T-helper 2 cell treated with Interferon-gamma antibody and Interleukin-4, amounts not matched to agents 5 μg/mL and 100 μg/mL, for 36 hours (primary cell): ENCODE results near the gene SPRING1.
"Not testable (repeated sequence)": the region's sequence is repeated elsewhere in the genome, so short reads cannot be mapped to it uniquely, and the experiment has no call there.

Experiments used
- DNase-seq: peaks from one replicate; pipeline ENCODE4 v3.0.0; 2021; ENCODE audit warnings: low spot score
- H3K27ac Mint-ChIP-seq: one replicate; pipeline ENCODE4 v1.8.0; 2021; ENCODE audit warnings: mild to moderate bottlenecking, mixed read lengths
- H3K27me3 Mint-ChIP-seq: one replicate; pipeline ENCODE4 v1.8.0; 2021; ENCODE audit warnings: low read depth, mixed read lengths
- H3K36me3 Mint-ChIP-seq: one replicate; pipeline ENCODE4 v1.8.0; 2021; ENCODE audit warnings: low read depth, mixed read lengths
- H3K4me1 Mint-ChIP-seq: one replicate; pipeline ENCODE4 v1.8.0; 2021; ENCODE audit warnings: low read depth, mixed read lengths
- H3K4me3 Mint-ChIP-seq: one replicate; pipeline ENCODE4 v1.8.0; 2022; ENCODE audit warnings: mild to moderate bottlenecking, moderate library complexity, mixed read lengths
- H3K9me3 Mint-ChIP-seq: one replicate; pipeline ENCODE4 v1.8.0; 2021; ENCODE audit warnings: mixed read lengths

Gene SPRING1

DNA sequence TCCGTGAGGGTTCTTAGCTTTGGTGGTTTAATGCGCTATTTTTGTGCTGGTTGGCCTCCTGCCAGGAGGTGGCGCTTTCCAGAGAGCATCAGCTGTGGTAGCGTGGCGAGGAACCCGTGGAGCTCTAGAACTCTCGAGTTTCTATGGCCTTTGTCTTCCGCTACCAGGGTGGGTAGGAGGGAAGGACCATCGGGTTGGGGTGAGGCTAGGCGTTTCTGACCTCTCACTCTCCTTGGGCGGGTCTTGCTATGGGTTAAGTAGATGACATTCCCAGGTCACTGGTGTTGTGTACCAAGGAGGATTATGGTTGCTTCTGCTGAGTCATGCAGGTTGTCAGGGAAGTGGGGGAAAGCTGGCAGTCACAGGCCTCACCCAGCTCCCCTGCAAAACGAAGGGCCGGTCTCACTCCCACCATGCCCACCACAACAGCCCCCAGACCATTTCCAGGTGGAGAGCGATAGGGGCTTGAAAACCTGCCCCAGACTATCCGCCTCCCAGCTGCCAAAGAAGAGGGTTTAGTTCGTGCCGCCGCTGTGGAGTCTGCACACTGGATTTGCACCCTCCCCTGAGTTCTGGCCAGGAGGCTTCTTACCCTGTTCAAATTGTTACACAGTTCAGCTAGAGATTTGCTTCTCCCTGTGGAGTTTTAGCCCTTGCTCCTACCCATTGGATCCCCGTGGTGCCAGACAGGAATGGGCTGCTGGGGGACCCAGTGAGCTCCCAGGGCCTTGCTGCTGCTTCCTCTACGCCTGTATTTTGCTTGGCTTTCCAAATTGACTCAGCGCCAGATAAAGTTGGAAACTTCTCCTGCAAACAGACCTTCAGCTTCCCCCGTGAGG is 22.1 kb upstream of the SPRING1 start:
- Mint-ChIP-seq H3K36me3 (no peaks in the 10 kb centered on the region), H3K4me1 (peaks cover 17% of the 10 kb centered on the region), H3K27ac (no peak overlapping the region), H3K27me3 (no peaks in the 10 kb centered on the region), H3K9me3 (no peaks in the 10 kb centered on the region), H3K4me3 (peak overlapping the region; percentile 73)
- DNase-seq = peak; percentile 18

DNA sequence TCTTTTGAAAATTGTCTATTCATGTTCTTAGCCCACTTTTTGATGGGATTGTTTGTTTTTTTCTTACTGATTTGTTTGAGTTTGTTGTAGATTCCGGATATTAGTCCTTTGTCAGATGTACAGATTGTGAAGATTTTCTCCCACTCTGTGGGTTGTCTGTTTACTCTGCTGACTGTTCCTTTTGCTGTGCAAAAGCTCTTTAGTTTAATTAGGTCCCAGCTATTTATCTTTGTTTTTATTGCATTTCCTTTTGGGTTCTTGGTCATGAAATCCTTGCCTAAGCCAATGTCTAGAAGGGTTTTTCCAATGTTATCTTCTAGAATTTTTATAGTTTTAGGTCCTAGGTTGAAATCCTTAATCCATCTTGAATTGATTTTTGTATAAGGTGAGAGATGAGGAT is 16.9 kb upstream of the SPRING1 start:
- H3K27ac Mint-ChIP-seq, H3K27me3 Mint-ChIP-seq, H3K4me3 Mint-ChIP-seq, DNase-seq, H3K36me3 Mint-ChIP-seq, H3K9me3 Mint-ChIP-seq: not testable (repeated sequence)
- peaks cover 17% of the 10 kb centered on the region for H3K4me1 Mint-ChIP-seq

DNA sequence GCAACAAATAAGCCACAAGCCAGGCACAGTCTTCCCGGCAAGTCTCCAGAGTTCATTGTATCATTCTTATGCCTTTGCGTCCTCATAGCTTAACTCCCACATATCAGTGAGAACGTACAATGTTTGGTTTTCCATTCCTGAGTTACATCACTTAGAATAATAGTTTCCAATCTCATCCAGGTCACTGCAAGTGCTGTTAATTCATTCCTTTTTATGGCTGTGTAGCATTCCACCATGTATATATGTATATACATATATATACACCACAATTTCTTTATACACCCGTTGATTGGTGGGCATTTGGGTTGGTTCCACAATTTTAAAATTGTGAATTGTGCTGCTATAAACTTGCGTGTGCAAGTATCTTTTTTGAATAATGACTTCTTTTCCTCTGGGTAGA is 16.2 kb upstream of the SPRING1 start:
- not testable (repeated sequence) for H3K9me3 Mint-ChIP-seq, H3K36me3 Mint-ChIP-seq, H3K27me3 Mint-ChIP-seq, H3K27ac Mint-ChIP-seq, DNase-seq, H3K4me3 Mint-ChIP-seq
- H3K4me1 Mint-ChIP-seq = peaks cover 17% of the 10 kb centered on the region

DNA sequence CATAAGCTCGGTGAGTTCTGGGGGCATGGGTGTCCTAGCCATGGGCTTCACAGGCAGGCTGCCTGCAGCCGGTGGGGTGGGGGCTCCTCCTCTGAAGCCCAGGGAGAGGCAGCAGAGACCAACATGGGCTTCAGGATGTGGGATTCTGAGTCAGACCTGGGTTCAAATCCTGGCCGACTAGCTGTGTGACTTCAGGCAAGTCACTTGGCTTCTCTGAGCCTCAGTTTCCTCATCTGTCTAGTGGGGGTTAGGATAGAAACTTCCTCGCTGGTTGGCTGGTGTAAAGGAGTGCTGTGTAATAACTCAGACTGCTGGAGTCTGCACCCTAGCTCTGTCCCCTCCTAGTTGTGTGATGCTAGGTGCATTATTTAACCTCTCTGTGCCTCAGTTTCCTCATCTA is 12.4 kb upstream of the SPRING1 start:
- Mint-ChIP-seq H3K36me3 (no peaks in the 10 kb centered on the region), H3K9me3 (no peaks in the 10 kb centered on the region), H3K27me3 (no peaks in the 10 kb centered on the region), H3K27ac (no peak overlapping the region), H3K4me1 (no peaks in the 10 kb centered on the region), H3K4me3 (no peak overlapping the region)
- DNase-seq = no peak

DNA sequence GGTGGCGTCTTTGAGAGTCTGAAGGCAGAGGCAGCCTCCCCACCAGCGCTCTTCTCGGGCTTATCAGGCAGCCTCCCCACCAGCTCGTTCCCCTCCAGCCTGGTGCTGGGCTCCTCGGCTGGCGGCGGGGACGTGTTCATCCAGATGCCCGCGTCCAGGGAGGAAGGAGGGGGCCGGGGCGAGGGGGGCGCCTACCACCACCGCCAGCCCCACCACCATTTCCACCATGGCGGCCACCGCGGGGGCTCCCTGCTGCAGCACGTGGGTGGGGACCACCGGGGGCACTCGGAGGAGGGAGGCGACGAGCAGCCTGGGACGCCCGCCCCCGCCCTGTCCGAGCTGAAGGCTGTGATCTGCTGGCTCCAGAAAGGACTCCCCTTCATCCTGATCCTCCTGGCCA is 12.0 kb upstream of the SPRING1 start:
- Mint-ChIP-seq H3K27ac (no peak overlapping the region), H3K4me1 (no peaks in the 10 kb centered on the region), H3K27me3 (no peaks in the 10 kb centered on the region), H3K4me3 (no peak overlapping the region), H3K36me3 (no peaks in the 10 kb centered on the region), H3K9me3 (no peaks in the 10 kb centered on the region)
- DNase-seq = no peak

DNA sequence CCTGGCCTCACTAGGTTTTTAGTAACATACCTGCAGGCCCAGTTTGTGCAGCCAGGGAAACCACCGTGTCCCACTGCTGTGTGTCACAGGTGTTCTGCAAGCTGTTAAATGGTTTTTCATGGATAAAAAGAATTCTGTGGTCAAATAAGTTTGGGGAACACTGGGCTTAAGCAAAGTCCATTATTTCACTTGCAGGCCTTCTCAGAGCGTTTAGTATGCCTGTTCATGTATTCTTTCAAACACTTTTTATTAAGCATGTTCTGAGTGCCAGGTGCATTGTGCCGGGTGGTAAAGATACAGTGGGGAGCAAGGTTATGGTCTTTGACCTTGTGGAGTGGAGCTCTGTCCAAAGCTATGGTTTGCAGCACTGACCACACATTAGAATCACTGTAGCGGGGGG is 7.7 kb upstream of the SPRING1 start:
- no peaks in the 10 kb centered on the region for H3K27me3 Mint-ChIP-seq
- no peak for DNase-seq
- no peak overlapping the region for H3K4me3 Mint-ChIP-seq
- H3K9me3 Mint-ChIP-seq = no peaks in the 10 kb centered on the region
- H3K4me1 Mint-ChIP-seq = no peaks in the 10 kb centered on the region
- H3K36me3 Mint-ChIP-seq = no peaks in the 10 kb centered on the region
- H3K27ac Mint-ChIP-seq = no peak overlapping the region

DNA sequence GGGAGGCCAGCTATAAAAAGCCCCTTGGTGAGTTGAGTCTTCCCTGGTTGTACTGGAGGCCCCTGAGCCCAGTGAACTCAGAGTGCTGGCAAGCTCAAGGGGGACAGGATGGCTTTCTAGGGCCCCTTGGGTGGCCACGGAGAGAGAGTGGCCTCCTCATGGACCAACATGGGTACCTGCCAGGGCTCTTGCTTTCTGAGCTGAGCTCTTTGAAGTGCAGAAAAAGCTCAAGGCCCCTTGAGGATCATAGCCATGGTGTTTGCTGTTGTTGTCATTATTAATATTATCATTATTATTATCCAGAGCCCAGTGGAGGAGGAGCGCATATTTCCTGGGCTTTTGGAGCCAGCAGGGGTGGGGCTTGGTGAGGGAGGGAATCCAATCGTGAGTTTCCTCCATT is 6.9 kb upstream of the SPRING1 start:
- no peaks in the 10 kb centered on the region for H3K27me3 Mint-ChIP-seq
- H3K4me1 Mint-ChIP-seq = no peaks in the 10 kb centered on the region
- no peak for DNase-seq
- H3K9me3 Mint-ChIP-seq = no peaks in the 10 kb centered on the region
- no peak overlapping the region for H3K27ac Mint-ChIP-seq
- no peaks in the 10 kb centered on the region for H3K36me3 Mint-ChIP-seq
- no peak overlapping the region for H3K4me3 Mint-ChIP-seq

DNA sequence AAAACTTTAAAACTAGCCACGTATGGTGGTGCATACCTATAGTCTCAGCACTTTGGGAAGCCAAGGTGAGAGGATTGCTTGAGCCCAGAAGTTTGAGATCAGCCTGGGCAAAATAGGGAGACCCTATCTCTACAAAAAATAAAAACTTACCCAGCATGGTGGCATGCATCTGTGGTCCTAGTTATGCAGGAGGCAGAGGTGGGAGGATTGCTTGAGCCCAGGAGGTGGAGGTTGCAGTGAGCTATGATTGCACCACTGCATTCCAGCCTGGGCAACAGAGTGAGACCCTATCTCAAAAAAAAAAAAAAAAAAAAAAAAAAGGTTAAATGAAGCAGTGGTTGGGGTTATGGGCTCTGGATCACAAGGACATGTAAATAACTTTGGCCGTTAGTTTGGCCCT is 4.9 kb upstream of the SPRING1 start:
- H3K36me3 Mint-ChIP-seq, H3K4me1 Mint-ChIP-seq, DNase-seq, H3K27me3 Mint-ChIP-seq, H3K4me3 Mint-ChIP-seq, H3K27ac Mint-ChIP-seq, H3K9me3 Mint-ChIP-seq: not testable (repeated sequence)

DNA sequence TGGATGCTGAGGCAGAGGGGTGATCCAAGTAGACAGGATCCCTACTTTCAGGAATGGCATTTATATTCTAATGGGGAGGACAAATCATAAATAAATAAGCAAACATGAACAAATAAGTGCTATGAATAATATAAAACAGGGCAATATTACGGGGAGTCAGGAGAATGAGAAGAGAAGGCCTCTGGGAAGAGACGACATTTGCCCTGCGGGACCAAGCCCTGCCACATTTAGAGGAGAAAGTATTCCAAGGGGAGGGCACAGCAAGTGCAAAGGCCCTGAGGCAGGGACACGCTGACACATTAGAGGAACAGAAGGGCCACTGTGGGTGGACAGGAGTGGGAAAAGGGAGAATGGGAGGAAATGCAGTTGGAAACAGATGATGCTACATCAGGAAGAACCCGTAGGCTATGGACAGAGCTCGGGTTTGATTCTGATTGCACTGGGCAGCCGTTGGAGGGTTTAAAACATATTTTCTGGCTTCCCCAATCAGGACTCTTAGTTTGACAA is 1.6 kb upstream of the SPRING1 start:
- H3K27ac Mint-ChIP-seq = no peak overlapping the region
- no peak for DNase-seq
- H3K27me3 Mint-ChIP-seq = no peaks in the 10 kb centered on the region
- H3K36me3 Mint-ChIP-seq = peaks cover 8% of the 10 kb centered on the region
- H3K4me3 Mint-ChIP-seq = no peak overlapping the region
- H3K9me3 Mint-ChIP-seq = no peaks in the 10 kb centered on the region
- H3K4me1 Mint-ChIP-seq = peaks cover 19% of the 10 kb centered on the region

DNA sequence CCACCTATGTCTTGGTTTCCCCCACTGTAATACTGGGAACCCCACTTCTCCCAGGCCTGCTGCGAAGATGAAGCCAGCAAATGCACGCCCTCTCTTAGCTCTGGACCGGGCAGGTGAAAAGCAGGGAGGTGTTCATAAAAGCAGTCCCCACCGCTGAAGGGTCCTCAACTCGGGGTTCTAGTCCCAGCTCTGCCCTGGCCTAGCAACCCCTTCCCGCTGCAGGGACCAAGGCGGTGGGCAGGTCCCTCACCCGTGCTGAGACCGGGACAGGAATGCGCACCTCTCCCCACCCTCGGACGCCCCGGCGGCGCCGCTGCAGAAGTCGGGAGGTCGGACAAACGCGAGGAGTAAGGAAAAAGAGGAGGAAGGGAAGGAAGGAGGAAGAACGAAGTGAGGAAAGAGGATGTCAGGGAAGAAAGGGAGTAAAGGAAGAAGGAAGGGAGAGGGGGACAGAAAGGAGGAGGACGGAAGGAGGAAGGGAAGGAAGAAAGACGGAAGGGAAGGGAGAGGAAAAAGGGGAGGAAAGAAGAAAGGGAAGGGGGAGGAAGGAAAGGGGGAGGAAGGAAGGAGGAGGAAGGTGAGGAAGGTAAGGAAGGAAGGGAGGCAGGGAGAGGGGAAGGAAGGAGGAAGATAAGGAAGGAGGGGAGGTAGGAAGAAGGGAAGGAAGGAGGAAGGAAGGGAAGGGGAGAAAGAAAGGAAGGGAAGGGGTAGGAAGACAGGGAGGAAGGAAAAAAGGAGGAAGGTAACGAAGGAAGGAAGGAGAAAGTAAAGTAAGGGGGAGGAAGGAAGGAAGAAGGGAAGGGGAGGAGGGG is 701 bp downstream of the SPRING1 start:
- no peak for DNase-seq
- Mint-ChIP-seq H3K4me1 (peaks cover 19% of the 10 kb centered on the region), H3K9me3 (no peaks in the 10 kb centered on the region), H3K27me3 (no peaks in the 10 kb centered on the region), H3K27ac (peak overlapping the region; percentile 87), H3K4me3 (peak overlapping the region; percentile 96), H3K36me3 (peaks cover 15% of the 10 kb centered on the region)

DNA sequence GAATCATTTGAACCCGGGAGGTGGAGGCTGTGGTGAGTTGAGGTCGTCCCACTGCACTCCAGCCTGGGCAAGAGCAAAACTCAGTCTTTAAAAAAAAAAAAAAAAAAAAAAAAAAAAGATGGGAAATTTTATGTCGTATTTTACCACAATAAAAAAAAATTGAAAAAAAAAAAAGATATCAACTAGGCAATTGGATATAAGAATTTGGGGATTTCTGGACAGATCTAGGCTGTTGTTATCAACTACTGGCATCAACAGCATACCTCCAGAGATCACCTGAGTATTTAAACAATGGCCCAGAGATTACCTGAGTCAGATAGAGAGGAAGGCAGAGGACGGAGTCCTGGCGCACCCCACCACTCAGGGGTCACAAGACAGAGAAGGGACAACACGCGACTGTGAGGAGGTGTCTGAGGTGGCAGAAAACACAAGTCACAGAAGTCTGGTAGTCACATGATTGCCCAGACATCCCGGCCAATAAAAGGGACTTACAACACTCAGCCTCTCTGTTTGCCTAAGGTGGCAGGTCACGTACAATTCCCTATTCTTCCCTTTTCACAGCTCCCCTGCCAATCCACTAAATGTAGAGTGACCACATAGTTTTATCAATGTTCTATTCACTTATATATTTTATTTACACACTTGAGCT is 1.8 kb downstream of the SPRING1 start:
- Mint-ChIP-seq H3K4me3 (peak overlapping the region; percentile 96), H3K36me3 (peaks cover 15% of the 10 kb centered on the region), H3K27ac (no peak overlapping the region), H3K27me3 (no peaks in the 10 kb centered on the region), H3K9me3 (no peaks in the 10 kb centered on the region), H3K4me1 (peaks cover 19% of the 10 kb centered on the region)
- no peak for DNase-seq

DNA sequence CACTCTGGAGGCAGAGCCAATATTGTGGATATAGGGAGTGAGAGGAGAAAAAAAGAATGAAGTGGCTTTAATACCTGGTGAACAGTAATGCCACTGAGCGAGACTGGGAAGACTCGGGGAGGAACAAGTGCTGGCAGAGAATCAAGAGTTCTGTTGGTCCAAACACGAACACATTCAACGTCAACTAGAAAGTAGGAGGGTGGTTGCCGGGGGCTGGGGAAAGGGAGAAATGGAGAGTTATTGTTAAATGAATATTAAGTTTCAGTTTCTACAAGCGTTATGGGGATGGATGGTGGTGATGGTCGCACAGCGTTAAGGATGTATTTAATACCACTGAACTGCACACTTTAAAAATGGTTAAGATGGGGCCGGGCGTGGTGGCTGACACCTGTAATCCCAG is 2.8 kb downstream of the SPRING1 start:
- Mint-ChIP-seq H3K4me3 (peak overlapping the region; percentile 14), H3K4me1 (peaks cover 19% of the 10 kb centered on the region), H3K9me3 (no peaks in the 10 kb centered on the region), H3K27me3 (no peaks in the 10 kb centered on the region), H3K27ac (no peak overlapping the region), H3K36me3 (peaks cover 15% of the 10 kb centered on the region)
- DNase-seq = no peak

DNA sequence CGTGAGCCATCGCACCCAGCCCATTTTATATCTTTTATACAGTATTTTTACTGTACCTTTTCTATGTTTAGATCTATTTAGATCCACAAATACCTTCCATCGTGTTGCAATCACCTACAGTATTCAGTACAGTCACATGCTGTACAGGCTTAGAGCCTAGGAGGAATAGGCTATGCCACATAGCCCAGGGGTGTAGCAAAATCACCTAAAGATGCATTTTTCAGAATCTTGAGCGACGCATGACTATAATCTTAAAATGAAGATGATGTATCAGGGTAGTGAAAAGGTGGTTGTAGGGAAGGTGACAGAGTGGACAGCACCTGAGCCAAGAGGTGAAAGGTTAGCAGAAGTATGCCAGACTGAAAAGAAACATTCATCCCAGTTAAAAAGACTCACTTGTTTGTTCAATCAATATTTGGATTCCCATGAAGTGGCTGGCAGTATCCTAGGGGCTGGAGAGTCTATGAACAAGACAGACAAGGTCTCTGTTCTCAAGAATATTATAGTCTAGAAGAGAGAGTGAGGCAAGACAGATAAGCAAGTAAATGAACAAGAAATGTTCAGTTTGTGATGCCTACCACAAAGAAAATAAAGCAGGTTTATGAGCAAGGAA is 3.6 kb downstream of the SPRING1 start:
- peaks cover 16% of the 10 kb centered on the region for H3K36me3 Mint-ChIP-seq
- H3K27me3 Mint-ChIP-seq = no peaks in the 10 kb centered on the region
- no peaks in the 10 kb centered on the region for H3K9me3 Mint-ChIP-seq
- H3K27ac Mint-ChIP-seq = no peak overlapping the region
- peak overlapping the region; percentile 14 for H3K4me3 Mint-ChIP-seq
- H3K4me1 Mint-ChIP-seq = peaks cover 19% of the 10 kb centered on the region
- DNase-seq = no peak

DNA sequence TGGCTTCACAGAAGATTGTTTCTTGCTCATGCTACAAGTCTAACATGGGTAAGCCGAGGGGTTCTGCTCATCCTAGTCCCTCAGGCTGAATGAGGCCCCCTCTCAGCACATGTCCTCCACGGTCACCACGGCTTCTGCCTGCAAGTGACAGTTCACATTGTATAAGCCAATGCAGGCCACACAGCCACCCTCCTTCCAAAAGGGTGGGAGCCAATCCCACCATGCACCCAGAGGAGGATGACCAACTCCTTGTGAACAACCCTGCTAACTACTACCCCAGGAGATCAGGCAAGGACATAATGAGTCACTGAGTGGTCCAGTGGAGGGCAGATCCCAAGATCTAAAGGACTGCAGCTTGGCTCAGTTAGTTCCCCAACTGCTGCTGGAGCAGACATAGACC is 6.1 kb downstream of the SPRING1 start:
- peaks cover 16% of the 10 kb centered on the region for H3K36me3 Mint-ChIP-seq
- peaks cover 13% of the 10 kb centered on the region for H3K4me1 Mint-ChIP-seq
- no peaks in the 10 kb centered on the region for H3K9me3 Mint-ChIP-seq
- no peak overlapping the region for H3K27ac Mint-ChIP-seq
- no peak overlapping the region for H3K4me3 Mint-ChIP-seq
- H3K27me3 Mint-ChIP-seq = no peaks in the 10 kb centered on the region
- no peak for DNase-seq
